Stomach (tissue), 9 donors: ENCODE data around the gene ADGRG4. TPM values are rescaled to one million over a fixed set of nuclear protein-coding genes. Genes with fewer than 3 reads are reported as not detected.

Source experiments
- DNase-seq, 2 donors: peaks; one replicate each; pipeline versions ENCODE4 v3.0.0 to v3.0.0-alpha.2; 2013 to 2019
- H3K27ac ChIP-seq, 5 donors: fragments of 200-600 bp in 4 of 5; sonication (generic) in 4 of 5; one replicate each; pipeline ENCODE4 v1.5.1; 2013 to 2019; ENCODE audit warnings: mild to moderate bottlenecking in 1 of 5, moderate library complexity in 1 of 5
- H3K27me3 ChIP-seq, 3 donors: fragments of 200-600 bp; sonication (generic); one replicate each; pipeline ENCODE4 v1.5.1; 2017 to 2019; ENCODE audit warnings: mixed run types in 1 of 3
- H3K36me3 ChIP-seq, 4 donors: fragments of 200-600 bp; sonication (generic); 1 replicate in 3 of 4; 2 replicates in 1 of 4; pipeline ENCODE4 v1.5.1; 2016 to 2019
- H3K4me1 ChIP-seq, 4 donors: fragments of 200-600 bp; sonication (generic); one replicate each; pipeline ENCODE4 v1.5.1; 2016 to 2019
- H3K4me3 ChIP-seq, 4 donors: fragments of 200-600 bp; sonication (generic) in 3 of 4; one replicate each; pipeline ENCODE4 v1.5.1; 2016 to 2019; ENCODE audit warnings: mild to moderate bottlenecking in 1 of 4
- H3K9me3 ChIP-seq, 4 donors: fragments of 200-600 bp; sonication (generic); one replicate each; pipeline ENCODE4 v1.5.1; 2016 to 2019
- EP300 ChIP-seq: sonication (generic); formaldehyde crosslinking; IDR thresholded peaks from one replicate; pipeline ENCODE4 v1.6.1; 2017; ENCODE audit warnings: antibody characterized with exemption
- POLR2A ChIP-seq, 4 donors: fragments of 450-650 bp; IDR thresholded peaks; one replicate each; pipeline ENCODE4 v1.6.1; 2016; ENCODE audit warnings: antibody characterized with exemption in 4 of 4, control low read depth in 2 of 4, mild to moderate bottlenecking in 1 of 4, moderate library complexity in 1 of 4
- POLR2AphosphoS5 ChIP-seq, 3 donors: sonication (generic); formaldehyde crosslinking; IDR thresholded peaks; one replicate each; pipeline ENCODE4 v1.6.1; 2016; ENCODE audit warnings: antibody characterized with exemption in 3 of 3
- WGBS, 5 donors: extraction: QIAGEN DNeasy Blood & Tissue Kit in 3 of 5; methylation state at CpG; one replicate each; pipeline versions ENCODE4 v1.1.5 to v1.1.7; 2013 to 2018; 5-methylcytosine and 5-hydroxymethylcytosine counted together
- intact Hi-C: fragments of 100-400 bp; cut with DNase I; formaldehyde crosslinking; loops from one replicate; pipeline ENCODE4 v1.15.1; 2023; ENCODE audit warnings: low total_unique reads
- polyA plus RNA-seq, 3 donors: library from polyadenylated mRNA; stranded (reverse); fragments of 200-250 nt; gene quantifications; one replicate each; pipeline ENCODE4 v1.2.3, GENCODE V29; 2013
- total RNA-seq, 5 donors: library from RNA; depleted of rRNA; stranded (reverse); fragments of >200 nt; gene quantifications; one replicate each; pipeline versions ENCODE4 v1.1.0 to v1.2.3, GENCODE V29; 2014 to 2016
- TF ChIP-seq, protein P1 (sequence below), 7 experiments: fragments of 450-650 bp in 4 of 7; fragments of 200-600 bp in 3 of 7; sonication (generic) in 3 of 7; IDR thresholded peaks; one replicate each; pipeline ENCODE4 v1.5.1; 2016 to 2019; ENCODE audit warnings: antibody characterized with exemption in 7 of 7, control low read depth in 2 of 7, mild to moderate bottlenecking in 1 of 7
- donor health status: healthy with polysubstance abuse.
- donor health status: Bipolar disorder and iron deficiency.
- donor health status: healthy.

Gene ADGRG4
- total and polyA plus RNA-seq, 8 donors = under 0.01 to 1.8 (median 0.42) TPM; not detected in 4

DNA sequence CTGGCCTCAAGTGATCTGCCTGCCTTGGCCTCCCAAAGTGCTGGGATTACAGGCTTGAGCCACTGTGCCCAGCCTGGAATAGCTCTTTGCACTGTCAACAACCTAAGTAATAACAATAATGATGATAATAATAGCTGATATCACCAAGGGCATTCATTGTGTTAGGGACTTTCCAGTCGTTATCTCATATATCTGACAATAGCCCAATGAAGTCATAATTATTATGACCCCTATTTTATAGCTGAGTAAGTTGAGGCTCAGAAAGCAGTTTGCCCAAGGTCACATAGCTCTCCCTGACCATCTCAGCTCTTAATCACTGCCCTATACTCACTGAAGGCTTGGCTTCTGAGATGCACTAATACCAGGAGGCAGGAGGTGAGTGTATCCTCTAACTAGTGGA is 30.8 kb upstream of the ADGRG4 start:
- no peaks in the 10 kb centered on the region for H3K36me3 ChIP-seq
- no peak overlapping the region for H3K4me3 ChIP-seq
- TF ChIP-seq POLR2AphosphoS5 (IDR thresholded peaks at IDR 0.05) = no peak
- TF ChIP-seq, protein P1, sequence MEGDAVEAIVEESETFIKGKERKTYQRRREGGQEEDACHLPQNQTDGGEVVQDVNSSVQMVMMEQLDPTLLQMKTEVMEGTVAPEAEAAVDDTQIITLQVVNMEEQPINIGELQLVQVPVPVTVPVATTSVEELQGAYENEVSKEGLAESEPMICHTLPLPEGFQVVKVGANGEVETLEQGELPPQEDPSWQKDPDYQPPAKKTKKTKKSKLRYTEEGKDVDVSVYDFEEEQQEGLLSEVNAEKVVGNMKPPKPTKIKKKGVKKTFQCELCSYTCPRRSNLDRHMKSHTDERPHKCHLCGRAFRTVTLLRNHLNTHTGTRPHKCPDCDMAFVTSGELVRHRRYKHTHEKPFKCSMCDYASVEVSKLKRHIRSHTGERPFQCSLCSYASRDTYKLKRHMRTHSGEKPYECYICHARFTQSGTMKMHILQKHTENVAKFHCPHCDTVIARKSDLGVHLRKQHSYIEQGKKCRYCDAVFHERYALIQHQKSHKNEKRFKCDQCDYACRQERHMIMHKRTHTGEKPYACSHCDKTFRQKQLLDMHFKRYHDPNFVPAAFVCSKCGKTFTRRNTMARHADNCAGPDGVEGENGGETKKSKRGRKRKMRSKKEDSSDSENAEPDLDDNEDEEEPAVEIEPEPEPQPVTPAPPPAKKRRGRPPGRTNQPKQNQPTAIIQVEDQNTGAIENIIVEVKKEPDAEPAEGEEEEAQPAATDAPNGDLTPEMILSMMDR (IDR thresholded peaks at IDR 0.05) = no peak
- no peak for TF ChIP-seq POLR2A (IDR thresholded peaks at IDR 0.05)
- TF ChIP-seq EP300 = no peak
- H3K27me3 ChIP-seq = no peaks in the 10 kb centered on the region
- 33 to 68% (median 43%) methylated on average over 1 of the region's 1 CpG for WGBS, 5 donors
- H3K9me3 ChIP-seq = no peaks in the 10 kb centered on the region
- no peaks in the 10 kb centered on the region for H3K4me1 ChIP-seq
- intact Hi-C loops = no loop called here
- DNase-seq = no peak
- no peak overlapping the region for H3K27ac ChIP-seq

DNA sequence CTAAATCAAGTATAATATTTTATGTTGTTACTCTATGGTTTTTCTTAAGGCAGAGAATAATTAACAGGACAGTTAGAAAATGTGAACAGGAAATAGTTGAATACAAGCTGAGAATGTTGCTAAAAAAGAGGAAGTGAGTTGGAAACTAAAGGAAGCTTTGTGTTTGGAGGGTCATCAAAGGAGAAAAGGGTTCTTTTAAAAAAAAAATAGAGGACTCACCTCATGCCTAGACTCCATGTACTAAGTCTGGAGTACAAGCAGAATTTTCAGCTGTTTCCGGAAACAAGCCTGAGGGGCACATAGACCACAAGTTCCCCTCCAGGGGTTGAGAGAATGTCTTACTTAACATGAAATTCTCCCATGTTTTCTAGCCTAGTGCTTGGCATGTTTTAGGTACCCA is 29.5 kb upstream of the ADGRG4 start:
- H3K4me3 ChIP-seq = no peak overlapping the region
- 62 to 92% (median 80%) methylated on average over 1 of the region's 1 CpG for WGBS, 5 donors
- H3K9me3 ChIP-seq = no peaks in the 10 kb centered on the region
- no peaks in the 10 kb centered on the region for H3K36me3 ChIP-seq
- TF ChIP-seq, protein P1 (IDR thresholded peaks at IDR 0.05) = no peak
- TF ChIP-seq POLR2A (IDR thresholded peaks at IDR 0.05) (no peak), POLR2AphosphoS5 (IDR thresholded peaks at IDR 0.05) (no peak), EP300 (no peak)
- H3K27ac ChIP-seq = no peak overlapping the region
- H3K4me1 ChIP-seq = no peaks in the 10 kb centered on the region
- H3K27me3 ChIP-seq = no peaks in the 10 kb centered on the region
- intact Hi-C loops = no loop called here
- DNase-seq = no peak

DNA sequence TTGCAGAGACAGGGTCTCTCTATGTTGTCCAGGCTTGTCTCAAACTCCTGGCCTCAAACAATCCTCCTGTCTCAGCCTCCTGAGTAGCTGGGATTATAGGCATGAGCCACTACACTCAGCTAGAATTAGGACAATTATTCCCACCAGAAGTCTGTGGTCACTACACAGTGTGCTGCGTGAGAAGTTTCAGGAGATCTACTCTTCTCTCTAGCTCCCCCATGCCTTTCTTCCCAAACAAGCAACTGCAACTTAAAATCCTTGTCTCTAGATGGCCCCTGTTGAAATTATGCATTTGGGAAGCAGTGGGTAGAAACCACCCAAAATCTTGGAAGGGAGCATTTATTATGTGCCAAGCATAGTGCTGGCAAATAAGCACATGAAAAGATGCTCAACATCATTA is 28.4 kb upstream of the ADGRG4 start:
- Histone ChIP-seq H3K27me3 (no peaks in the 10 kb centered on the region), H3K4me1 (no peaks in the 10 kb centered on the region), H3K27ac (no peak overlapping the region), H3K9me3 (no peaks in the 10 kb centered on the region), H3K36me3 (no peaks in the 10 kb centered on the region), H3K4me3 (no peak overlapping the region)
- WGBS, 5 donors = 19 to 54% (median 27%) methylated on average over 1 of the region's 1 CpG
- no peak for DNase-seq
- intact Hi-C loops = no loop called here
- TF ChIP-seq EP300 (no peak), POLR2AphosphoS5 (IDR thresholded peaks at IDR 0.05) (no peak), POLR2A (IDR thresholded peaks at IDR 0.05) (no peak)
- TF ChIP-seq, protein P1 (IDR thresholded peaks at IDR 0.05) = no peak

DNA sequence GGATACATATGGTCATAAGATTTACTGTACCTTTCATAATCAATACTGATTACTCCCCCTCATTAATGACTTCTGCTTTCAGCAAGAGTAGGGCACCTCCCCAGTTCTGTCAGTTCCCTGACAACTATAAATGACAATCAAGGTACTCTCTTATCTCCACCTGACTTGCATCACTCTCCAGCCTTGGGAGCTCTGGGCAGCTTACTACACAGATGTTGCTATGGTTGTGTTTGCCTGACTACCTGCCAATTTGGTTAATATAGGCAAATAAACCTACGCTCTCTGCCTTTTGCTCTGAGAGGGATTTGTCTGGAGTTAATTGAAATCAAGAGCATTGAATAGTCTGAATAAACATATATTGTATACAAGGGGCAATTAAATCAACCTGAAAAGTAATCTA is 26.8 kb upstream of the ADGRG4 start:
- no peak for DNase-seq
- H3K4me3 ChIP-seq = no peak overlapping the region
- no peaks in the 10 kb centered on the region for H3K9me3 ChIP-seq
- no peaks in the 10 kb centered on the region for H3K36me3 ChIP-seq
- intact Hi-C loops = no loop called here
- H3K27me3 ChIP-seq = no peaks in the 10 kb centered on the region
- no peaks in the 10 kb centered on the region for H3K4me1 ChIP-seq
- no peak overlapping the region for H3K27ac ChIP-seq
- WGBS, 5 donors = 37 to 67% (median 47%) methylated on average over 1 of the region's 1 CpG
- TF ChIP-seq EP300 (no peak), POLR2A (IDR thresholded peaks at IDR 0.05) (no peak), POLR2AphosphoS5 (IDR thresholded peaks at IDR 0.05) (no peak)
- TF ChIP-seq, protein P1 (IDR thresholded peaks at IDR 0.05) = no peak
